HG02623 (cell line): Measurements from ENCODE around the gene NDUFS7.

ENCODE experiments used
- ATAC-seq: cut with Tn5 transposase; IDR thresholded peaks from one replicate; pipeline ENCODE4 v1.9.1; 2021; ENCODE audit warnings: moderate library complexity; ENCODE audit not compliant: unreplicated experiment

The NDUFS7 gene

DNA sequence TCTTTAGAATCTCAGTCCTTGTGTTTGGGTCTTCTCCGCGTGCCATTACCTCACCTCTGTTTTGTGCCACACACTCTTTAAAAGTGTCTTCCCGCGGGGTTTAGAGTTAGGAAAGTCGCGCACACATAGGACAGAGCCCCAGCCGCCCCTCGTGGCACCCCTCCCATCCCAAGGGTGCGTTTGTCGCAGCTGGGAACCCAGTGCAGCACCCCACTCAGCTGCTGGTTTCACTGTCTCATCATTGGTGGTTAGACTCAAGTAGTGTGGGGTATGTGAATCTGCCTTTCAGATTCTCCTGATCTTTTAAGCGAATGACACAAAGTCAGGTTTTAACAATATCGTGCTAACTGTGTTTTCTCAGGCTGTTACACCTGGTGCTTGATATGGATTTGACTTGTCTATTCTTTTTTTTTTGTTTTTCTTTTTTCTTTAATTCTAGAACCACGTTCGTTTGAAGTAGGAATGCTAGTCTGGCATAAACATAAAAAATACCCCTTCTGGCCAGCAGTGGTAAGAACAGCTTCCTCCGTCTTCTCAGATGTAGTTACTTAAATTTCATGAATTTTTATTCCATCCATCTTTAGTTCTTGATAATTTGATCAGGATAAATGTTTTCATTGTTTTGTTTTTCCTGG, 19.5 kb upstream of the NDUFS7 start:
- ATAC-seq = no peak

DNA sequence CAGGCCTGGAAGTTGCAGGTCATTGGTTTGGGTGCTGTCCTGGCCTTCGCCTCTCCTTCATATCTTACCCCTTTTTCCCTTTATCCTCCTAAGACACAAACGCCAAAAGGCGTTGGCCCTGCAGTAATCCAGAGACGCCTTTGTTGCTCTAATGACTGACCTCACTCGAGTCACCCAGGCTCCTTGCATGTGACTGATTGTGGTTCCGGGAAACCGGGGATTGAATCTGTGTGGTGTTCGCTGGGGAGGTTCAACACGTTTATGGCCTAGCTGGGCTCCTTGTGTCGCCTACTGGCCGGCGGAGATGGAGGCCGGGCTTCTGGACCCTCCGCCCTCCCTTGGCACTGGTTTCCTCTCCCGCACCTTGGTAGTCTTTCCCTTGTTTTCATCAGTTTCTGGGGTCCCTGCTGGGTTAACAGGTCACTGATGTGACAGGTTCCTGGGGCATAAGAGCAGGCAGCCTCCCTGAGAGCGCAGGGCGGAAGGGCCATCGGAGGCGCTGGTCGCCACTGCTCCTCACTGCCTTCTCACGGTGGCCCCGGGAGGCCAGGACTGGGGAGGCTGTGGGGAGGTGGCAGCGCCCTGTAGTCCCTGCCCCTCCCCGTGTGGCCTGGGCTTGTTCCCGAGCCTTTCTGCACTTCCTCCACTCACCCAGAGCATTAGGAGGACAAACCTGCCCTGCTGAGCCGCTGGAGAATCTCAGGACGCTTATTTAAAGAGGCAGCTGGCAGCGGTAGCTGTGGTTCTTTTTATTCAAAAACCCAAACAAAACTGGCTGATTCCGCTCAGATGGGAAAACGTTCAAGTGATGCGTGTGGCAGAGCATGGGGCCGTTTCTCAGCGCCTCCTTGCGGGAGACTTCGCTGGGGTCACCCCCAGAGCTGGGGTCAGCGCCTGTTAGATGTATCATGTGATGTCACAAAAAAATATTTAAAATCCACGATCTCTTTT, 18.1 kb upstream of the NDUFS7 start:
- no peak for ATAC-seq

DNA sequence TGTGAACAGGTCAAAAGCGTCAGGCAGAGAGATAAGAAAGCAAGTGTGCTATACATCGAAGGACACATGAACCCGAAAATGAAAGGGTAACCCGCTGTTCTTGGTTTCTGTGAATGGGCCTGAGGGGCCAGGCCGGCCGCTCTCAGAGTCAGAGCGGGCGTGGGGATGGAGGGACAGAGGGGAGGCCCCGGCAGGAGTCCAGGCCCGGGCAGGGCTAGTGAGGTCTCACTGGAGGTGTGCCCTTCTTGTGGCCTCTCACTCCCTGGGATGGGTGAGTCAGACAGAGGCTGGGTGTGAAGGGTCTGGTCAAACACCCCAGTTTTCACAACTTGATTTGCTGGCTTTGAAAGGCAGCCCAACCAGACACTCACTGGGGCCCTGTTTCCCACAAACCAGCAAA, 17.4 kb upstream of the NDUFS7 start:
- no peak for ATAC-seq

DNA sequence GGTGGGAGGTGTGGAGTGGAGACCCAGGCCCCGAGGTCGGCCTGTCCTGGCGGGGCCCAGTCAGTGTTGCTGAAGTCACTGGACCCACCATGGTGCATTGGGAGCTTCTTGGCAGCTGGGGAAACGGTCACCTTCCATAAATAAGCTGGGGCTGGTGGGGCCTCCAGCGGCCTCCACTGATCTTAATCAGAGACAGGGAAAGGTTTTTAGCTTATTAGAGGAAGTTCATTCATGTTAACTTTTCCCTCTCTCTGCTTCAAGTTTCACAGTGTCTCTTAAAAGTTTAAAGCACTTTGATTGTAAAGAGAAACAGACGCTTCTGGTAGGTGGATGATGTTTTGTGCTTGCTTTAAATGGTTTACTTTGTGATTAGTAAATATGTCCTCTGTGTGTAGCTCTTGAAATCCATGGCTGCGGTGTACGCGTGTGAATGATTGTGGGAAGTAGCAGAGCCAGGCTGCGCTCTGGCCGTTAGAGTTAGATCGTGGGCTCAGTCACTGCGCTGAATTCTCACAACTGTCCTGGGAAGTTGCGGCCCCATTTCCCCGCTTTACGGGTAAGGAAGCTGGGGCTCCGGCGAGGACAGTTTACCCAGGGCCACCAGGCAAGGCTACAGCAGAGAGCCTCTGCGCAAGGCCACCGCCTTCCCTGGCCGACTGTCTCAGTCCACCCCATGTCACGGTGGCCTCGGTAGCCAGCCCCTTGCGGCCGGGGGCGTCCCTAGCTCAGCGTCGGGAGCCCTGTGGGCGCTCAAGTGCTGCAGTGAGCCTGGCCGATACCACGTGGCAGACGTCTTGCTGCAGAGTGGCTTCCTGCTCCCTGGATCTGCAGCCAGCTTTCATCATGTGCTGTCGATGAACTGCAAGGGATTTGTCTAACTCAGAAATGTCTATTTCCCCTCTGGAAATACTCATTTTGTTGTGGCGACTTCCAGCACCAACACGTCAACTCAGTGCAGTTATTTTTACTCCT, 16.5 kb upstream of the NDUFS7 start:
- no peak for ATAC-seq

DNA sequence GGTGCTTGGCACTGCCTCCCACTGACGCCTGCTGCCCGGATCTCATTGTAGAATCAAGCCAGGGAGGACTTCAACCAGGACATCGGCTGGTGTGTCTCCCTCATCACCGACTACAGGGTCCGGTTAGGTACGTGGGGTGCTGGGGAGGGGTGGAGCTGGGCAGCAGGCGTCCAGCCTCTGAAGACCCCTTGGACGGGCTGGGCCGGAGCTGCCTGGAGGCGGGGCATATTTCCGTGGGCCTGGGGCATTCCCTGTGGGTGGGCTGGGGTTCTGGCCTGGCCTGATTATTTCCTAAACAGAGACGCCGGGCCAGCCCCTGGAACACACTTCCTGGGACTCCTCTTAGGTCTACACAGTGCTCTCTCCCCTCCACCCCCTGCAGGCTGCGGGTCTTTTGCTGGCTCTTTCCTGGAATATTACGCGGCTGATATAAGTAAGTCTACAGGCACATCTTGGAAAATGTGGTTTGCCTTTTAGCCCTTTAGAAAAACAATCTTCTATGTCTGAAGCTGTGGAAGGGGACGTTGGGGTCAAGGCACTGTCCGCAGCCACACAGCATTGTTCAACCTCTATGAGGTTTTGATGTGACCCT, 14.4 kb upstream of the NDUFS7 start:
- ATAC-seq = no peak

DNA sequence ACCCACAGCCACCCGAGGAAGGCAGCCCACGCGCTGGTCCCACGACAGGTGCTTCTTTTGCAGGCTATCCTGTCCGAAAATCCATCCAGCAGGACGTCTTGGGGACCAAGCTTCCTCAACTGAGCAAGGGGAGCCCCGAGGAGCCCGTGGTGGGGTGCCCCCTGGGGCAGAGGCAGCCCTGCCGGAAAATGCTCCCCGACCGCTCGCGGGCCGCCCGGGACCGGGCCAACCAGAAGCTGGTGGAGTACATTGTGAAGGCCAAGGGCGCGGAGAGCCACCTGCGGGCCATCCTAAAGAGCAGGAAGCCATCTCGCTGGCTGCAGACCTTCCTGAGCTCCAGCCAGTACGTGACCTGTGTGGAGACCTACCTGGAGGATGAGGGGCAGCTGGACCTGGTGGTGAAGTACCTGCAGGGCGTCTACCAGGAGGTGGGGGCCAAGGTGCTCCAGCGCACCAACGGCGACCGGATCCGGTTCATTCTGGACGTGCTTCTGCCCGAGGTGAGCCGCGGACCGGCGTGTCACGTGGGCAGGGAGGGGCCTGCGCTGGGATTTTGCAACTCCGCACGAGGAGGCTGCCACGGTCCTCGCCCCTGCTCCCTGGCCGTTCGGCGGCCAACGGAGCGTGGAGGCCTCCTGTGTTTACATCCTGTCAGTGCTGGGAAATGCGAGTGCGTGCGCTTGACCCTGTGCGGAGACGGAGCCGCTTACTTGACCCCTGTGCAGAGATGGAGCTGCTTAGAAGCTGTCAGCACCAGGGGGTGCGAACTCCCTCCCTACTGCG, 12.9 kb upstream of the NDUFS7 start:
- ATAC-seq = no peak

DNA sequence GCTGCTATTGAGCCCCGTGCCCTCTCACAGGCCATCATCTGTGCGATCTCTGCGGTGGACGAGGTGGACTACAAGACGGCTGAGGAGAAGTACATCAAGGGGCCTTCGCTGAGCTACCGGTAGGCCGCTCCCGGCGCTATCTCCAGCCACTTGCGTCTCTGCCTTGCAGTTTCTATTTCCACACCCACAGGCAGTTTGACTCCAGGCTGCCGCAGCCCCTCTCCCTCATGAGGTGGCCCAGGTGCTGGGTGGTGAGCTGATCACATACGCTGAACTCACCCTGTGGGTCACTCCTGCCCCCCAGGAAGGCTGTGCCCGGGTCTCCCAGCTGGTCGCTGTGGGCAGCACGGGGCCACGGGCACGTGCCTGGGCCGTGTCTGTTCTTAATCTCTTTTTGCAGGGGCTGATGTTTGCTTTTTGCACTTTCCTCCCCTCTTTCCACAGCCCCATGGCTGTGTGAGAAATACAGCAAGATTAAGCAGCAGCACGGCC, 10.6 kb upstream of the NDUFS7 start:
- ATAC-seq = no peak

DNA sequence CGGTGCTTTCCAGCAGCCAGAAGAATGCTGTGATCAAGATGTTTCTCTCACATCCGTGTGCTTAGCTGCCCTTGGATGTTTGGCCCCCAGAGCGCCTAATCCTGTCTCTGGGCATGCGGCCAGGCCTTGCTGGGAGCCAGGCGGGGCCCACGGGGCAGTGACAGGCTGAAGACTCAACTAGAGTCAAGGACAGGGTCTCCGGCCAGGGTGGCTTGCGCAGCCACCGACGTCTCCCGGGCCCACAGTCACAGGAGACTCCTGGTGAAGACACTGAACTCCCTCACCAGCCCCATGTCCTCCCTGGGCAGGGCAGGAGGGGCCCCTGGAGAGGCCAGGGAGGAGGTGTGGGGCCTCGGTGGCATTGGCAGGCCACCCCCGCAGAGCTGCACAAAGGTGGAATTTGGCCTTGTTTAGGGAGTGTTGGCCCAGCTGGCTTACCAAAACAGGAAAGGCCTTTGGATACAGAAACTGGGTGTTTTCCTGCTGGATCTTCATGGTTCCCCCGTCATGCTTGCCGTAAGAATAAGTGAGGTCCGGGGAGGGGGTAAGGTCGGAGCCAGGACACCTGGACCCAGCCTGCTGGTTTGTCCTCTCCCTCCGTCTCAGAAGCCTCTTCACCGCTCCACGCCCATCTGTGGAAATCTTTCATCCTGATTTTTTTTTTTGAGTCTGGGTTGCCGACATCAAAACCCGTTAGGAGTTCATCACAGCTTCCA, 10.0 kb upstream of the NDUFS7 start:
- ATAC-seq = no peak

DNA sequence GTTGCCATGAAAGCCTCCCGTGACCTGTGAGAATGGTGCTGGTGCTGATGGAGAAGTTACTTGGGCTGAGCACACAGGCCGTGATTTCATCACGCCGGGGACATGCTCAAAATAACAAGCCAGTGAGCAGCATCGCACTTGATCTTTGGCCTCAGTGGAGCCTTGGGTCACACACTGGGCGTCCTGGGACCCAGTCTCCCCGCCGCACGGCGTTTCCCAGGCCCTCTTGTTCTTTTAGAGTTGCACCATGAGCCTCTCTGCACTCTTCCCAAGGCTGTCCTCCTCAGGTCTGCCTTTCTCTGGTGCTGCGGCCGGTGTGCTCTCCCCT, 9.5 kb upstream of the NDUFS7 start:
- ATAC-seq = no peak

DNA sequence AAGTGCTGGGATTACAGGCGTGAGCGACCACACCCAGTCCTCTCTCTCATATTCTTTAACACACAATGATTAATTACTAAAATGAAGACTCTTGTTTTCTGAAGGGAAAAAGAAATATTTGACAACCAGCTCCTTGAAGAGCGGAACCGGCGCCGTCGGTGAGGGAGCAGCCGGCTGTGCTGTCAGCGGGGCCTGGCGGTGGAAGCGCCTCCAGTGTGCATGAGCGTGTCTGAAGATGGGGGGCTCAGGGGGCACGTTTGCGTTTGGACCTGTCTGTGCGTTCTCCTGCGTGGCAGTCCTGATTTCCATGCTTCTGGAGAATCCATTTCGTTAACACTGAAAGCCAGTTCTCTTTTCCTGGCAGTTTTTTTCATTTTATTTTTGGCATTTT, 7.3 kb upstream of the NDUFS7 start:
- no peak for ATAC-seq

DNA sequence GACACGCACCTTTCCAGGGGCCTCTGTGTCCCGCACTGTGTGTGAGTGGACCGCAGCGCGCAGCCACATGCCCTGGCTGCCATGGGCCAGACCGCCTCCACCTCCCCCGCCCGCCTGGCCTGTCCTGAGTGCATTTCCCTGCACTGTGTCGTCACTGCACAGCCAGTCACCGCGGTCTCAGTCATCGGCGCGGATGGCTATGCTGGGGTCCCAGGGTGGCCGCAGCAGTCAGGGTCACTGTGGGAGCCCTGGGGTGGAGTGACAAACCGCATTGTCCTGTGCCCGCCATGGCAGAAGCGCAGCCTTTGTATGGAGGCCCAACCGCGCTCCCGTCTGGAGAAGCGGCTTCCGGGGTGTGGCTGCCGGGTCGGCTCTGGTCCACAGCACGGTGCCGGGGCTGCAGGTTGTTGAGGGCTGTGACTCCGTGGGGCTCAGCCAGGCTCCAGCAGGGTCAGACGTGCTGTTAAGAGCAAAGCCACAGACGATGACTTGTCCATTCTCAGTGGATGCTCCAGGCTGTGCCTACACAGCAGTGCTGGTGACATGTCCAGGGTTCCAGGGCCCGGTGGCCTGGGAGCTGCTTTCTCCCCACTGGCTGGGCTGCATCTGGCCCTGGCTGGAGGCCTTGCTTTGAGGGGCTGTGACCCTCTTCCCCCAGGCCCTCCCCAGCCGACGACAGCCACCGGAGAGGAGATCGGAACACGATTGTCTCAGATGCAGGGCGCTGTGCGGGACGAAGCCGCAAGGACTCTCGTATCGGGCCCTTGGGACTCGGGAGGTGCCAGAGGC, 6.3 kb upstream of the NDUFS7 start:
- no peak for ATAC-seq

DNA sequence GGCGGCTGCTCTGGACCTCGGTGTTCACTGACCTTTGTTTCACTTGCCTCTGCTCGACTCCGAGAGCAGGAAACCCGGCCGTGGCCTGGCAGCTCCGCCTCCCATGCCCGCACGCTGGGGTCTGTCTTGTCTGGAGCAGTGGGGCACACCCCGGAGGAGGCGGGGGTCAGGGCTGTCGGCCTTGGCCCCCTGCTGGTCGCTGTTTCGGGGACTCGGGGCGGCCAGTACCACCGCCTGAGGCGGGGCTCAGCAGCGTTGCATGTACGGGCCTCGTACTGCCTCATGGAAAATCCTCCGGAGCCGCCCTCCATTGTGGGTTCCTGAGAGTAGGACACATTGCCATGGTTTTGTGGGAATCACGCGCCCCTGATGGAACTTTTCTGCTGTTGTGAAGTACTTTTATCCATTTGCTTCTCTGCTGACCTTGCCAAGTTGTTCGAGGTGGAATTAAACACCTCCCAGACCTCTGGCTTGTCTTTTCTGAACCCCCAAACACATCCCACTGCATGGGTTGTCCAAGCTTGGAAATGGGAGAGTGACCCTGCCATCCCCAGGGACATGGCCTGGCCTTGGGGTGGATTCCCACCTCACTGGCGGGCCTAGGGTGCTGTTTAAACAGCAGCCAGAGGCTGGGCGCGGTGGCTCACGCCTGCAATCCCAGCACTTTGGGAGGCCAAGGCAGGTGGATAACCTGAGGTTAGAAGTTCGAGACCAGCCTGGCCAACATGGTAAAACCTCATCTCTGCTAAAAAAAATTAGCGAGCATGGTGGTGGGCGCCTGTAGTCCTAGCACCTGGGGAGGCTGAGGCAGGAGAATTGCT, 5.5 kb upstream of the NDUFS7 start:
- no peak for ATAC-seq

DNA sequence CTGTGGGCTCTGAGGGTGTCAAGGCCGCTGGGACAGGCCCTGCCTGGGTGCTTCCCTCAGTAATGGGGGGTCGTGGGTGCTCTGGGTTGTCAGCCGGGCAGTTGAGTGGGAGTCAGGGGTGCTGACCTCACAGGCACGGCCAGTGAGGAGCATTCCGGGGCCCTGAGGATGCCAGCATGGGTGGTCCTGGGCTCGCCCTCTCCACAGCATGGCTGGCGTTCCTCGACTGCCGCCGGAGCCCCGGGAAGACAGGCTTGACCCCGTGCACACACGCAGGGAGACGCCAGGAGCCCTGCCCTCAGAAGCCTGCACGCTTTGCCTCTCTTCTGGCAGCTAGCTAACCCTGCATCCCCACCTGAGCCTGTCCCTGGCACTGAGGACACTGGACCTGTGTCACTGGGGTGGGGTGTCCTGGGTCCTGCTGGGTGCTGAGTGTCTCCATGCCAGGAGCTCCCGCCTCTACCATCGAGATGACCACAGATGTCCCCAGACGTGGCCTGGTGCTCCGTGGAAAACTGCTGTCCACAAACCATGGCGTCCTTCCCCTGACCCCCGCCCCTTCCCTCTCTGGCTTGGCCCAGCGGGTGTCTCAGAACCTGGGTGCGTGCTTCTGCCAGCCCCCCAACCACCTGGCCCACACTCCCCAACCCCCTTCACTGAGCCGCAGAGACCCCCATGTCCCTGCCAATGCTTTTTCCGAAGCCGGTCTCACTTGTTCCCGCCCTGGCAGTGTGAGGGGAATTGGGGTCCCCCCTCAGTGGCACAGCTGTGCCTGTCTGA, 4.4 kb upstream of the NDUFS7 start:
- ATAC-seq = no peak

DNA sequence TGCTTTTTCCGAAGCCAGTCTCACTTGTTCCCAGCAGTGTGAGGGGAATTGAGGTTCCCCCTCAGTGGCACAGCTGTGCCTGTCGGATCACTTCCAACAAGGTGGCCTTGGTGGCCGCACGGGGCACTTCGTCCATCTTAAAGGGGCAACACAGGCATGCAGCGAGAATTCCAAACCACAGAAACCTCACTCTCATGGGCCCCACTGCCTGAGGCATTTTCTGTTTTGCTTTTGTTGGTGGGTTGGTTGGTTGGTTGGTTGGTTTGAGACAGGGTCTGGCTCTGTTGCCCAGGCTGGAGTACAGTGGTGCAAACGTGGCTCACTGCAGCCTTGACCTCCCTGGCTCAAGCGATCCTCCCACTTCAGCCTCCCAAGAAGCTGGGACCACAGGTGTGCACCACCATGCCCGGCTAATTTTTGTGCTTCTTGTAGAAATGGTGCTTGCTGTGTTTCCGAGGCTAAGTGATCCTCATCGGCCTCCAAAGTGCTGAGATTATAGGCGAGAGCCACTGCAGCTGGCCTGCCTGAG, 3.7 kb upstream of the NDUFS7 start:
- ATAC-seq = no peak

DNA sequence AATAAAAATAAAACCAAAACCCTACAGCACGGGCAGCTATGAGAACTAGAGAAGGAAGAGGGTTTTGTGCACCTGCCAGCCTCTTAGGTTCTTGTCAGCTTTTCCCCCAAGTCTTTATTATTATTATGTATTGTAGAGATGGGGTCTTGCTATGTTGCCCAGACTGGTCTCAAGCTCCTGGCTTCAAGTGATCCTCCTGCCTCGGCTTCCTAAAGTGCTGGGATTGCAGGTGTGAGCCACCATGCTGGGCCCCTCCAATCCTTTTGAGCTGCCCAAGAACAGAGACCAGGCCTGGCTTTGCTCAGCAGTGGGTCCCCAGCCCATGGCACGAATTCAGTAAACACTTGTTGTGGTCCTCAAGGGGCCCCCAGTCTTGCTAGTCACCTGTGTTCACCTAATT, 1.5 kb upstream of the NDUFS7 start:
- no peak for ATAC-seq

DNA sequence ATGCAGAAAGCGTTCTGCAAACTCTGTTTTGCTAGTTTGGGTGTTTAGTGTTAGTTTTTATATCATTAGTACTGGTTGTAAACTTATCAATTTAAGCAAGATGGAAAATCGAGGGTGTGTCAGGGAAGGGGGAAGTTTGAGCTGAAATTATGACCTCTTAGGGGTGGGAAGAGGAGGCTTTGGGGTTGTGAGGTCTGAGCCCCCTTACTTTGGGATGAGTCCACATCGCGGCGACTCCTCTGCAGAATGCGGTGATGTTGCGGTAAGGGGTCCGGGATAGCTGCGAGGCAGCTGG, 743 bp upstream of the NDUFS7 start:
- no peak for ATAC-seq

DNA sequence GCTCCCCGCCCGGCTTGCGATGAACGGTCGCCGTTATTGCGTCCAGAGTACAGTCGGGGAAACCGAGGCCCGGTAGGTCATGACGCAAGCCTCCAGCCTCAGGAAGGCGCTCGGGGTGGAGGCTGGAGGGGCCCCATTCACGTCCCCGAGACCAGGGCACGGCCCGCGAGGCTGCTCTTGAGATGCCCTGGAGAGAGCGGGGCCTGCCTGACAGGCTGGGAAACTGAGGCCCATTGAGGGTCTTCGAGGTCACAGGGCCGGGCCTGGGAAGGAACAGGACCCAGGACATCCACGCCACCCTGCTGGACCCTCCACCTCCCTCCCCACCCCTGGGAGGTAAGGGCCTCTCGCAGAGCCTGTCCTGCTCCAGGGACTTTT, 367 bp downstream of the NDUFS7 start:
- peak; percentile 4 for ATAC-seq
